AG10803 (cell line): Measurements from ENCODE around the gene ATF4.

ENCODE experiments used
- DNase-seq: peaks from one replicate; pipeline ENCODE4 v3.0.0; 2010; ENCODE audit warnings: low read depth
- H3K4me3 ChIP-seq: 2 replicates; pipeline ENCODE4 v1.5.1; 2011; ENCODE audit warnings: mild to moderate bottlenecking, low read length, control low read depth
- TF ChIP-seq, protein P1 (sequence below): conservative IDR thresholded peaks from 2 replicates; pipeline ENCODE4 v1.5.1; 2011; ENCODE audit warnings: mild to moderate bottlenecking, low read length, control low read depth, inconsistent platforms

Gene ATF4

GRCh38 chr22:39481595-39481994 is 38.8 kb upstream of the ATF4 start:
- DNase-seq = no peak
- TF ChIP-seq, protein P1, sequence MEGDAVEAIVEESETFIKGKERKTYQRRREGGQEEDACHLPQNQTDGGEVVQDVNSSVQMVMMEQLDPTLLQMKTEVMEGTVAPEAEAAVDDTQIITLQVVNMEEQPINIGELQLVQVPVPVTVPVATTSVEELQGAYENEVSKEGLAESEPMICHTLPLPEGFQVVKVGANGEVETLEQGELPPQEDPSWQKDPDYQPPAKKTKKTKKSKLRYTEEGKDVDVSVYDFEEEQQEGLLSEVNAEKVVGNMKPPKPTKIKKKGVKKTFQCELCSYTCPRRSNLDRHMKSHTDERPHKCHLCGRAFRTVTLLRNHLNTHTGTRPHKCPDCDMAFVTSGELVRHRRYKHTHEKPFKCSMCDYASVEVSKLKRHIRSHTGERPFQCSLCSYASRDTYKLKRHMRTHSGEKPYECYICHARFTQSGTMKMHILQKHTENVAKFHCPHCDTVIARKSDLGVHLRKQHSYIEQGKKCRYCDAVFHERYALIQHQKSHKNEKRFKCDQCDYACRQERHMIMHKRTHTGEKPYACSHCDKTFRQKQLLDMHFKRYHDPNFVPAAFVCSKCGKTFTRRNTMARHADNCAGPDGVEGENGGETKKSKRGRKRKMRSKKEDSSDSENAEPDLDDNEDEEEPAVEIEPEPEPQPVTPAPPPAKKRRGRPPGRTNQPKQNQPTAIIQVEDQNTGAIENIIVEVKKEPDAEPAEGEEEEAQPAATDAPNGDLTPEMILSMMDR = no peak
- H3K4me3 ChIP-seq = no peak overlapping the region

DNA sequence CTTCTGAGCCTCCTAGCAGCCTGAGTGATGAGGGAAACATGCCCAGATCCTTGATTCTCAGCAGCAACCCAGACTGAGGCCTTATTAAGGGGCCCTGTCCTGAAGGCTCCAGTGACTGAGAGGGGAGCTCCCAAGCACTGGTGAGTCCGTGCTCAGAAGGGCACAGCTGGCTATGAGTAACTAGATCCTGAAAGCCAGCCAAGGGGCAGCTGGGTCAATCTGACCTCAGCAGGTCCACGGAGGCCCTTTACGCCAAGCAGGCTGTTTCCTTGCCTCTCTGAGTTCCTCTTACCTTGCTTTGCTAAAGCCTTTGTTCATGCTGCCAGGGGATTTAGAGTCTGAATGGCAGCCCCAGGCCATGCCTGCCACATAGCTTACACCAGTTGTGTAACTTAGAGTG is 37.6 kb upstream of the ATF4 start:
- DNase-seq = no peak
- no peak overlapping the region for H3K4me3 ChIP-seq
- TF ChIP-seq, protein P1 = no peak

DNA sequence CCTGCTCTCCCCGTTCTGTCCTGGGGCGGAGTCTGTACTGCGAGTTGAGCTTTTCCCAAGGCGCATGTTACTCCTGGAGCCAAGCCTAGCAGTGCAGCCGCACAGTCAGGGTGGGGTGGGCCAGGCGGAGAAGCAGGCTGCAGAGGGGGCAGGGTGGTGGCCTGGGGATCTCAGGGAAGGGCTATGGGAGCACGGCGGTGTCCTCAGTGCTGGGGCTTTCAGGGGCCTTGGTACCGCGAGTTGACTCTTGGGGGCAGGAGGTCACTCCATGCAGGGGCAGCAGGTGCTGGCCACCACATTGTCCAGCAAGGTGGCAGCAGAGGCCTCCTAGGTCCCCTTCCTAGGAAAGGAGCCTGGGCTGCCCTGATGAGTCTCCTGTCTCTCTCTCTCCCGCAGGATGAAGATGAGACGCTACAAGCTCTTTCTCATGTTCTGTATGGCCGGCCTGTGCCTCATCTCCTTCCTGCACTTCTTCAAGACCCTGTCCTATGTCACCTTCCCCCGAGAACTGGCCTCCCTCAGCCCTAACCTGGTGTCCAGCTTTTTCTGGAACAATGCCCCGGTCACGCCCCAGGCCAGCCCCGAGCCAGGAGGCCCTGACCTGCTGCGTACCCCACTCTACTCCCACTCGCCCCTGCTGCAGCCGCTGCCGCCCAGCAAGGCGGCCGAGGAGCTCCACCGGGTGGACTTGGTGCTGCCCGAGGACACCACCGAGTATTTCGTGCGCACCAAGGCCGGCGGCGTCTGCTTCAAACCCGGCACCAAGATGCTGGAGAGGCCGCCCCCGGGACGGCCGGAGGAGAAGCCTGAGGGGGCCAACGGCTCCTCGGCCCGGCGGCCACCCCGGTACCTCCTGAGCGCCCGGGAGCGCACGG is 33.2 kb upstream of the ATF4 start:
- no peak for DNase-seq
- TF ChIP-seq, protein P1 = no peak
- H3K4me3 ChIP-seq = no peak overlapping the region

DNA sequence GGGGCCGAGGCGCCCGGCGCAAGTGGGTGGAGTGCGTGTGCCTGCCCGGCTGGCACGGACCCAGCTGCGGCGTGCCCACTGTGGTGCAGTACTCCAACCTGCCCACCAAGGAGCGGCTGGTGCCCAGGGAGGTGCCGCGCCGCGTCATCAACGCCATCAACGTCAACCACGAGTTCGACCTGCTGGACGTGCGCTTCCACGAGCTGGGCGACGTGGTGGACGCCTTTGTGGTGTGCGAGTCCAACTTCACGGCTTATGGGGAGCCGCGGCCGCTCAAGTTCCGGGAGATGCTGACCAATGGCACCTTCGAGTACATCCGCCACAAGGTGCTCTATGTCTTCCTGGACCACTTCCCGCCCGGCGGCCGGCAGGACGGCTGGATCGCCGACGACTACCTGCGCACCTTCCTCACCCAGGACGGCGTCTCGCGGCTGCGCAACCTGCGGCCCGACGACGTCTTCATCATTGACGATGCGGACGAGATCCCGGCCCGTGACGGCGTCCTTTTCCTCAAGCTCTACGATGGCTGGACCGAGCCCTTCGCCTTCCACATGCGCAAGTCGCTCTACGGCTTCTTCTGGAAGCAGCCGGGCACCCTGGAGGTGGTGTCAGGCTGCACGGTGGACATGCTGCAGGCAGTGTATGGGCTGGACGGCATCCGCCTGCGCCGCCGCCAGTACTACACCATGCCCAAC is 32.4 kb upstream of the ATF4 start:
- no peak for DNase-seq
- H3K4me3 ChIP-seq = no peak overlapping the region
- TF ChIP-seq, protein P1 = no peak

DNA sequence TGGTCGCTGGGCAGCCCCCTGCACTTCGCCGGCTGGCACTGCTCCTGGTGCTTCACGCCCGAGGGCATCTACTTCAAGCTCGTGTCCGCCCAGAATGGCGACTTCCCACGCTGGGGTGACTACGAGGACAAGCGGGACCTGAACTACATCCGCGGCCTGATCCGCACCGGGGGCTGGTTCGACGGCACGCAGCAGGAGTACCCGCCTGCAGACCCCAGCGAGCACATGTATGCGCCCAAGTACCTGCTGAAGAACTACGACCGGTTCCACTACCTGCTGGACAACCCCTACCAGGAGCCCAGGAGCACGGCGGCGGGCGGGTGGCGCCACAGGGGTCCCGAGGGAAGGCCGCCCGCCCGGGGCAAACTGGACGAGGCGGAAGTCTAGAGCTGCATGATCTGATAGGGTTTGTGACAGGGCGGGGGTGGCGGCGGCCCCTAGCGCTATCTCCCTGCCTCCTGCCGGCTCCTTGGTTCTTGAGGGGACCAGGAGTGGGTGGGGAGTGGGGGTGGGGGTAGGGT is 31.7 kb upstream of the ATF4 start:
- TF ChIP-seq, protein P1 = no peak
- DNase-seq = no peak
- no peak overlapping the region for H3K4me3 ChIP-seq

DNA sequence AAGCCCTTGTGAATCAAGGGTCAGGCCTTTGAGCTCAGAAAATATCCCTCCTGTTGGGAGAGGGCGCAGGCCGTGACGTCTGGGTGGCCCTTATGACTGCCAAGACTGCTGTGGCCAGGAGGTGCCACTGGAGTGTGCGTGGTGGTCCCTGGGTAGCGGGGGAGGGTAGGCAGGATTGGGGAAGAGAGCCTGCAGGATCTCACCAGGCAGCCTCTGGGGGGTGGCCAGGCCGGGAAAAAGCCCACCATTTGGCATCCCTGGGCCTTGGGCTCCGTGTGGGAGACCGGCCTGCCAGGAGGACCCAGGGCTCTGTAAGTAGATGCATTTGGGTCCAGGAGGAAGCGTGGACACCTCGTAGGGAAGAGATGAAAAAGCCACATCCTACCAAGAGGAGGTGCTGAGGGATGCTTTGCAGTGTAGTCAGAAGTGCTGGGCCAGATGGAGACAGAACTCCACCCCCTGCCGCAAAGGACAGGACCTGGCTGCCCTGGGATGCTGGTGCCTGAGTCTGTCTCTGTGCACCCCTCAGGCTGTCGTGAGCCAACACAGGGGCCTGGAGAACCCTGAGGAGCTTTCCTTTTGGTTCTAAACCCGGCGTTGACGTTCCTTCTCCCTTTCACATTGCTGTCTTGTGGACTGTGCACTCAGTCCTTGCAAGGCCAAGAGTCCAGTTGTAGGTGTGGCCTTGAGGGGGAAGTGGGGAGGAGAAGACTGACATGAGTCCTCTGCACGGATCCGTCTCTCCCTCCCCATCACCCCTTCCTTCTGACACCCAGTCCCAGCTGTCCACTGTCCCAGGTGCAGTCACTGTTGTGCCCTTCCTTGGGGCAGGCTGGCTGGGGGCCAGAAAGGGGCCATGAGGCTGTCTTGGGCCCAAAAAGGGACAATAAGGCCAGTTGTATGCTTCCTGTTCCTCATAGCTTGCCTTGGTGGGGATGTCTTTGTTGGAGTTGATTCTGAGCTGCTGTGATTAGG is 31.0 kb upstream of the ATF4 start:
- TF ChIP-seq, protein P1 = no peak
- H3K4me3 ChIP-seq = no peak overlapping the region
- no peak for DNase-seq
